K562 (cell line): ENCODE results near the gene PRRT2. TPM values are rescaled to one million over a fixed set of nuclear protein-coding genes. Genes with fewer than 3 reads are reported as not detected.
A peak's percentile ranks its signal among the peaks of the same experiment; 100 is the strongest.

Source experiments
- ATAC-seq: fragments of 200-7000 bp; cut with Tn5 transposase; 3 replicates; pipeline ENCODE4 v1.9.1; 2020; ENCODE audit warnings: moderate library complexity
- BruUV-seq: library from RNA; stranded (reverse); fragments of 400-500 nt; replicated peaks from 2 replicates; lab custom pipeline; 2021; lab: Mats Ljungman, UMichigan
- CTCF ChIA-PET: fragments of 300-600 bp; formaldehyde crosslinking; extraction: SDS; loops from one replicate; lab custom pipeline; 2021; ENCODE audit warnings: low intra/inter-chr PET ratio; lab: Yijun Ruan, JAX
- POLR2A ChIA-PET: fragments of 300-600, 350-650 bp; sonication (Branson Sonifier 250); formaldehyde crosslinking; extraction: SDS; loops from one replicate; lab custom pipeline; 2021; ENCODE audit warnings: antibody characterized with exemption, inconsistent platforms; lab: Yijun Ruan, JAX
- DNase-seq, 4 experiments: peaks; one replicate each; pipeline versions ENCODE4 v3.0.0 to v3.0.0-alpha.2; 2011 to 2018; ENCODE audit warnings: low spot score in 3 of 4, mixed read lengths in 3 of 4; ENCODE audit errors: extremely low read depth in 1 of 4
- FAIRE-seq: peaks from 2 replicates; lab custom pipeline; 2011; peaks lifted over from hg19 to GRCh38; lab: Jason Lieb, UNC
- H2AFZ ChIP-seq: 2 replicates; pipeline ENCODE4 v1.6.0; 2011; ENCODE audit warnings: low read depth, low read length, control low read depth, inconsistent platforms
- H3K27ac ChIP-seq: fragments of 200-600 bp; 3 replicates; pipeline ENCODE4 v1.8.0; 2011; ENCODE audit warnings: low read depth, mild to moderate bottlenecking, control low read depth, inconsistent platforms, low read length, moderate library complexity, mixed read lengths; ENCODE audit errors: extremely low read depth
- H3K27me3 ChIP-seq, 2 experiments: fragments of 300-600 bp in 1 of 2; 2 replicates in 1 of 2; 3 replicates in 1 of 2; pipeline versions ENCODE4 v1.6.0 to v1.8.0; 2011; ENCODE audit warnings: inconsistent platforms in 2 of 2, low read length in 2 of 2, mild to moderate bottlenecking in 1 of 2, mixed read lengths in 1 of 2, moderate library complexity in 1 of 2; ENCODE audit not compliant: control insufficient read depth in 2 of 2, insufficient read depth in 2 of 2
- H3K36me3 ChIP-seq: fragments of 300-600 bp; 3 replicates; pipeline ENCODE4 v1.8.0; 2011; ENCODE audit warnings: mild to moderate bottlenecking, low read length, inconsistent platforms; ENCODE audit not compliant: control insufficient read depth, insufficient read depth
- H3K4me1 ChIP-seq, 2 experiments: fragments of 200-600 bp in 1 of 2; replicated peaks in 1 of 2; 2 replicates in 1 of 2; 3 replicates in 1 of 2; pipeline versions ENCODE4 v1.5.1 to v1.8.0; 2011; ENCODE audit warnings: inconsistent platforms in 2 of 2, low read length in 2 of 2, mild to moderate bottlenecking in 1 of 2, mixed read lengths in 1 of 2, moderate library complexity in 1 of 2; ENCODE audit not compliant: control insufficient read depth in 2 of 2, insufficient read depth in 2 of 2
- H3K4me2 ChIP-seq: 2 replicates; pipeline ENCODE4 v1.6.1; 2011; ENCODE audit warnings: low read length, control low read depth, inconsistent platforms, mixed read lengths; ENCODE audit not compliant: insufficient read depth
- H3K4me3 ChIP-seq: fragments of 200-600 bp; sonication (generic), shearing (Covaris generic); 2 replicates; pipeline ENCODE4 v1.5.1; 2016; ENCODE audit warnings: control low read depth, inconsistent platforms
- H3K79me2 ChIP-seq: fragments of 200-600 bp; 3 replicates; pipeline ENCODE4 v1.8.0; 2011; ENCODE audit warnings: low read length, inconsistent platforms; ENCODE audit not compliant: control insufficient read depth, insufficient read depth
- H3K9ac ChIP-seq, 2 experiments: 2 replicates each; pipeline versions ENCODE4 v1.6.0 to v1.6.1; 2011; ENCODE audit warnings: low read depth in 2 of 2, low read length in 2 of 2, control low read depth in 1 of 2, inconsistent platforms in 1 of 2, mild to moderate bottlenecking in 1 of 2, mixed read lengths in 1 of 2; ENCODE audit not compliant: insufficient read depth in 1 of 2
- H3K9me1 ChIP-seq: one replicate; pipeline ENCODE4 v1.6.0; 2011; ENCODE audit warnings: inconsistent platforms, mild to moderate bottlenecking, low read length, moderate library complexity; ENCODE audit not compliant: control insufficient read depth, insufficient read depth
- H3K9me3 ChIP-seq: replicated peaks from 2 replicates; pipeline ENCODE4 v1.5.1; 2011; ENCODE audit warnings: low read depth, low read length, inconsistent platforms; ENCODE audit not compliant: control insufficient read depth, insufficient read depth
- H4K20me1 ChIP-seq: replicated peaks from 2 replicates; pipeline ENCODE4 v1.6.1; 2011; ENCODE audit warnings: low read length, inconsistent platforms, mixed read lengths; ENCODE audit not compliant: control insufficient read depth, insufficient read depth
- CBX3 ChIP-seq, 2 experiments: IDR thresholded peaks; 1 replicate in 1 of 2; 2 replicates in 1 of 2; pipeline ENCODE4 v1.6.1; 2012; ENCODE audit warnings: inconsistent platforms in 2 of 2, low read length in 2 of 2, borderline replicate concordance in 1 of 2, control low read depth in 1 of 2
- CBX5 ChIP-seq: IDR thresholded peaks from 2 replicates; pipeline ENCODE4 v1.6.1; 2014; ENCODE audit warnings: low read depth, borderline replicate concordance
- COPS2 ChIP-seq: fragments of 450-650 bp; conservative IDR thresholded peaks from 2 replicates; pipeline ENCODE4 v1.6.1; 2016; ENCODE audit warnings: mild to moderate bottlenecking, moderate library complexity
- MAX ChIP-seq: sonication (generic); formaldehyde crosslinking; IDR thresholded peaks from 2 replicates; pipeline ENCODE4 v1.9.0; 2022; ENCODE audit warnings: mild to moderate bottlenecking, missing genetic modification reagents
- MLLT1 ChIP-seq, 2 experiments: fragments of 450-650 bp; IDR thresholded peaks; 2 replicates each; pipeline ENCODE4 v1.6.1; 2016
- NCOA1 ChIP-seq: fragments of 450-650 bp; IDR thresholded peaks from 2 replicates; pipeline ENCODE4 v1.6.1; 2016; ENCODE audit warnings: low read depth
- NONO ChIP-seq, 2 experiments: fragments of 200-400 bp in 1 of 2; fragments of 450-650 bp in 1 of 2; formaldehyde crosslinking in 1 of 2; IDR thresholded peaks; 2 replicates each; pipeline ENCODE4 v1.6.1; 2017; ENCODE audit warnings: low read depth in 2 of 2, mild to moderate bottlenecking in 2 of 2, moderate library complexity in 2 of 2, low read length in 1 of 2
- PATZ1 ChIP-seq: fragments of 250-450 bp; sonication (Bioruptor Pico); IDR thresholded peaks from 2 replicates; pipeline ENCODE4 v1.5.0; 2020; ENCODE audit warnings: mild to moderate bottlenecking, borderline replicate concordance
- PURB ChIP-seq: sonication (generic); formaldehyde crosslinking; IDR thresholded peaks from 2 replicates; pipeline ENCODE4 v1.9.0; 2021; ENCODE audit warnings: low read depth, mild to moderate bottlenecking, missing genetic modification reagents
- SMARCE1 ChIP-seq: fragments of 450-650 bp; IDR thresholded peaks from 2 replicates; pipeline ENCODE4 v1.7.1; 2016; ENCODE audit warnings: mild to moderate bottlenecking
- SMC3 ChIP-seq: conservative IDR thresholded peaks from 2 replicates; pipeline ENCODE4 v1.6.1; 2011; ENCODE audit warnings: low read depth, low read length, improper control_type of control experiment; ENCODE audit not compliant: insufficient read depth
- SP1 ChIP-seq: sonication (generic); formaldehyde crosslinking; IDR thresholded peaks from 2 replicates; pipeline ENCODE4 v1.8.1; 2022; ENCODE audit warnings: mild to moderate bottlenecking, missing genetic modification reagents
- SRF ChIP-seq, 2 experiments: fragments of 250-450, 450-650 bp in 1 of 2; sonication (Bioruptor Pico) in 1 of 2; sonication (generic) in 1 of 2; formaldehyde crosslinking; IDR thresholded peaks; 2 replicates each; pipeline versions ENCODE4 v1.5.0 to v1.5.1; 2020 to 2022; ENCODE audit warnings: mild to moderate bottlenecking in 1 of 2, missing genetic modification reagents in 1 of 2
- ZBTB12 ChIP-seq: fragments of 250-450 bp; sonication (Bioruptor Pico); IDR thresholded peaks from 2 replicates; pipeline ENCODE4 v1.4.0; 2020
- WGBS: fragments of 100-300 bp; shearing (Covaris generic); methylation state at CpG from one replicate; pipeline ENCODE4 v1.1.6; 2016; ENCODE audit warnings: low coverage, mixed read lengths; ENCODE audit not compliant: insufficient coverage; ENCODE audit errors: missing lambda C conversion rate; 5-methylcytosine and 5-hydroxymethylcytosine counted together
- in situ Hi-C: fragments of 300-500 bp; cut with MboI; formaldehyde crosslinking; loops from 4 replicates; pipeline ENCODE4 v1.15.0; 2018; ENCODE audit warnings: inconsistent platforms, mixed read lengths
- intact Hi-C: fragments of 100-400 bp; cut with micrococcal nuclease; formaldehyde crosslinking; loops from 2 replicates; pipeline ENCODE4 v1.14.2; 2022
- polyA plus RNA-seq, 8 experiments: library from polyadenylated mRNA; depleted of rRNA in 4 of 8; stranded (reverse) in 5 of 8; unstranded in 3 of 8; fragments of >200 nt; fragmentation: Nextera tagmentation in 2 of 8; fragmentation: Illumina TruSeq in 1 of 8; extraction: Ambion mirVana in 2 of 8; extraction: Trizol in 1 of 8; gene quantifications; 2 replicates each; pipeline versions ENCODE4 v1.2.1 to v1.2.3, GENCODE V29; 2011 to 2014; ENCODE audit warnings: inconsistent platforms in 1 of 8, missing spikeins in 1 of 8
- total RNA-seq, 7 experiments: library from RNA; depleted of rRNA in 6 of 7; stranded (reverse); fragments of >200 nt in 6 of 7; fragmentation: Illumina TruSeq in 2 of 7; extraction: Trizol in 2 of 7; gene quantifications; 2 replicates each; pipeline versions ENCODE4 v1.2.1 to v1.2.3, GENCODE V29; 2011 to 2021; ENCODE audit warnings: low replicate concordance in 1 of 7

PRRT2 gene
- total and polyA plus RNA-seq, 9 of the 15 experiments (the other 6 are each of a cell fraction or from before 2014, with no cell fraction given), result 0.11 to 1.0 (median 0.42) TPM; not detected in 2

GRCh38 chr16:29784157-29784556, 27.8 kb upstream of the PRRT2 start (continued):
- TF ChIP-seq PATZ1 (CRISPR knock-in tag) (no peak), PURB (CRISPR knock-in tag) (no peak), NCOA1 (no peak), ZBTB12 (CRISPR knock-in tag) (no peak)

- H2AFZ ChIP-seq, result peak overlapping the region; percentile 89
- ChIA-PET CTCF (no interaction called here), POLR2A (interaction anchor here (0.7 to 2.3 kb wide), 5 partner anchors 9 to 95 kb away, joined by 3 to 10 read pairs (median 3); no protein-coding TSS in a partner anchor)
- H3K4me3 ChIP-seq, result no peak overlapping the region
- FAIRE-seq (peak; percentile 93), ATAC-seq (peak; percentile 98), DNase-seq (peak; percentile 75 to 86 (median 78))
- BruUV-seq, result no TSS peak
- peaks cover 5% of the 10 kb centered on the region; the same call in 2 of the 3 replicates for H3K79me2 ChIP-seq
- peak overlapping the region in 1 of 2 experiments; percentile 86; a peak in 2 of 4 replicates for H3K9ac ChIP-seq
- H3K4me1 ChIP-seq, result peaks cover 8 to 12% of the 10 kb centered on the region in 2 experiments; a peak in 4 of 5 replicates
- 0 out of 2 replicates have a peak, but pooled peaks cover 2% of the 10 kb centered on the region for H4K20me1 ChIP-seq
- H3K27me3 ChIP-seq, result peaks cover 10% of the 10 kb centered on the region in 2 experiments
- in situ Hi-C loops, result no loop called here
- no peak overlapping the region for H3K27ac ChIP-seq
- H3K9me1 ChIP-seq, result no peaks in the 10 kb centered on the region
- no peaks in the 10 kb centered on the region for H3K36me3 ChIP-seq
- 13% methylated on average over 38 of the region's 38 CpGs for WGBS
- intact Hi-C loops, result loop anchor here (10.0 kb wide), 1 partner anchor 80 kb away; no protein-coding TSS in a partner anchor
- H3K9me3 ChIP-seq, result no peaks in the 10 kb centered on the region
- H3K4me2 ChIP-seq, result peak overlapping the region; percentile 61
- 0 out of 4 replicates have a peak, but pooled peaks of 1 of the 2 experiments have one; percentile 42 for TF ChIP-seq NONO (IDR thresholded peaks at IDR 0.05; ENCODE audit: low read depth in 2 of 2, low read length in 1 of 2)
- TF ChIP-seq SP1 (CRISPR knock-in tag), result 0 out of 2 replicates have a peak, but pooled peaks have one; percentile 47
- peak in 1 of 2 experiments; percentile 74; a peak in 1 of 3 replicates for TF ChIP-seq CBX3 (IDR thresholded peaks at IDR 0.05; ENCODE audit: borderline replicate concordance in 1 of 2, low read length in 2 of 2)
- no peak for TF ChIP-seq COPS2
- TF ChIP-seq MLLT1 (IDR thresholded peaks at IDR 0.05), result 0 out of 4 replicates have a peak, but pooled peaks of 1 of the 2 experiments have one; percentile 49
- 0 out of 2 replicates have a peak, but pooled peaks have one; percentile 27 for TF ChIP-seq SMARCE1
- peak; percentile 83; the same call in 1 of the 2 replicates for TF ChIP-seq CBX5
- TF ChIP-seq SRF (CRISPR knock-in tag; IDR thresholded peaks at IDR 0.05), result peak in 1 of 2 experiments; percentile 45; a peak in 1 of 4 replicates
- 0 out of 2 replicates have a peak, but pooled peaks have one; percentile 27 for TF ChIP-seq SMC3
- TF ChIP-seq MAX (CRISPR knock-in tag), result peak; percentile 52
Observed at GRCh38 chr16:29784901-29785500, 27.0 kb upstream of the PRRT2 start.
